Fibroblast of mammary gland (primary cell): Measurements from ENCODE around the gene KCNQ1.

Source experiments
- DNase-seq: peaks from one replicate; pipeline ENCODE4 v3.0.0-alpha.2; 2010; ENCODE audit warnings: low read depth
- H3K4me3 ChIP-seq: 2 replicates; pipeline ENCODE4 v1.5.1; 2011; ENCODE audit warnings: low read depth, mild to moderate bottlenecking, low read length, moderate library complexity; ENCODE audit not compliant: control insufficient read depth
- TF ChIP-seq, protein P1 (sequence below): conservative IDR thresholded peaks from 2 replicates; pipeline ENCODE4 v1.5.1; 2011; ENCODE audit warnings: low read depth, low read length, inconsistent platforms; ENCODE audit not compliant: control insufficient read depth, insufficient read depth

KCNQ1 gene, protein sequence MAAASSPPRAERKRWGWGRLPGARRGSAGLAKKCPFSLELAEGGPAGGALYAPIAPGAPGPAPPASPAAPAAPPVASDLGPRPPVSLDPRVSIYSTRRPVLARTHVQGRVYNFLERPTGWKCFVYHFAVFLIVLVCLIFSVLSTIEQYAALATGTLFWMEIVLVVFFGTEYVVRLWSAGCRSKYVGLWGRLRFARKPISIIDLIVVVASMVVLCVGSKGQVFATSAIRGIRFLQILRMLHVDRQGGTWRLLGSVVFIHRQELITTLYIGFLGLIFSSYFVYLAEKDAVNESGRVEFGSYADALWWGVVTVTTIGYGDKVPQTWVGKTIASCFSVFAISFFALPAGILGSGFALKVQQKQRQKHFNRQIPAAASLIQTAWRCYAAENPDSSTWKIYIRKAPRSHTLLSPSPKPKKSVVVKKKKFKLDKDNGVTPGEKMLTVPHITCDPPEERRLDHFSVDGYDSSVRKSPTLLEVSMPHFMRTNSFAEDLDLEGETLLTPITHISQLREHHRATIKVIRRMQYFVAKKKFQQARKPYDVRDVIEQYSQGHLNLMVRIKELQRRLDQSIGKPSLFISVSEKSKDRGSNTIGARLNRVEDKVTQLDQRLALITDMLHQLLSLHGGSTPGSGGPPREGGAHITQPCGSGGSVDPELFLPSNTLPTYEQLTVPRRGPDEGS

DNA sequence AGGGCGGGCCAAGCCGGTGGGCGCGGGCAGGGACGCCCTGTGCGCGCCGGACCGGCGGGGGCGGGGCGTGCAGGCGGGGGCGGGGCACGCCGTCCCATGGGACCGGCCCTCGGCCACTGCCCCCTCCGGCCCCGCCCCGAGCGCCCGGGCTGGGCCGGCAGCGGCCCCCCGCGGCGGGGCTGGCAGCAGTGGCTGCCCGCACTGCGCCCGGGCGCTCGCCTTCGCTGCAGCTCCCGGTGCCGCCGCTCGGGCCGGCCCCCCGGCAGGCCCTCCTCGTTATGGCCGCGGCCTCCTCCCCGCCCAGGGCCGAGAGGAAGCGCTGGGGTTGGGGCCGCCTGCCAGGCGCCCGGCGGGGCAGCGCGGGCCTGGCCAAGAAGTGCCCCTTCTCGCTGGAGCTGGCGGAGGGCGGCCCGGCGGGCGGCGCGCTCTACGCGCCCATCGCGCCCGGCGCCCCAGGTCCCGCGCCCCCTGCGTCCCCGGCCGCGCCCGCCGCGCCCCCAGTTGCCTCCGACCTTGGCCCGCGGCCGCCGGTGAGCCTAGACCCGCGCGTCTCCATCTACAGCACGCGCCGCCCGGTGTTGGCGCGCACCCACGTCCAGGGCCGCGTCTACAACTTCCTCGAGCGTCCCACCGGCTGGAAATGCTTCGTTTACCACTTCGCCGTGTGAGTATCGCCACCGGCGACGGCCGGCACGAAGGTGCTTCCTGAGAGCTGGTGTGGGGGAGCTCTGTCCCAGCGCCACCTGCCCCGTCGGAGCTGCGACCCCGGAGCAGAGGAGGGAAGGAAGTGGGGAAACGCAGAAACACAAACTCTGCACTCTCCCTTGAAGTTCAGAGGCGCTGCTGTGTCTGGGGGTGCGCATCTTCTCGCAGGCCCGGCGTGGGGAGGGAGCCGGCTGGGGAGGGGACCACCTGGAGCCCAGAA is at the start of gene KCNQ1:
TSS of gene KCNQ1 (plus strand) at position 188 of the 925 bp plus-strand sequence. CDS start at position 279, 91 bp downstream.
- no peak within 1 kb of the TSS for H3K4me3 ChIP-seq
- no peak for DNase-seq
- TF ChIP-seq, protein P1, sequence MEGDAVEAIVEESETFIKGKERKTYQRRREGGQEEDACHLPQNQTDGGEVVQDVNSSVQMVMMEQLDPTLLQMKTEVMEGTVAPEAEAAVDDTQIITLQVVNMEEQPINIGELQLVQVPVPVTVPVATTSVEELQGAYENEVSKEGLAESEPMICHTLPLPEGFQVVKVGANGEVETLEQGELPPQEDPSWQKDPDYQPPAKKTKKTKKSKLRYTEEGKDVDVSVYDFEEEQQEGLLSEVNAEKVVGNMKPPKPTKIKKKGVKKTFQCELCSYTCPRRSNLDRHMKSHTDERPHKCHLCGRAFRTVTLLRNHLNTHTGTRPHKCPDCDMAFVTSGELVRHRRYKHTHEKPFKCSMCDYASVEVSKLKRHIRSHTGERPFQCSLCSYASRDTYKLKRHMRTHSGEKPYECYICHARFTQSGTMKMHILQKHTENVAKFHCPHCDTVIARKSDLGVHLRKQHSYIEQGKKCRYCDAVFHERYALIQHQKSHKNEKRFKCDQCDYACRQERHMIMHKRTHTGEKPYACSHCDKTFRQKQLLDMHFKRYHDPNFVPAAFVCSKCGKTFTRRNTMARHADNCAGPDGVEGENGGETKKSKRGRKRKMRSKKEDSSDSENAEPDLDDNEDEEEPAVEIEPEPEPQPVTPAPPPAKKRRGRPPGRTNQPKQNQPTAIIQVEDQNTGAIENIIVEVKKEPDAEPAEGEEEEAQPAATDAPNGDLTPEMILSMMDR, result no peak

DNA sequence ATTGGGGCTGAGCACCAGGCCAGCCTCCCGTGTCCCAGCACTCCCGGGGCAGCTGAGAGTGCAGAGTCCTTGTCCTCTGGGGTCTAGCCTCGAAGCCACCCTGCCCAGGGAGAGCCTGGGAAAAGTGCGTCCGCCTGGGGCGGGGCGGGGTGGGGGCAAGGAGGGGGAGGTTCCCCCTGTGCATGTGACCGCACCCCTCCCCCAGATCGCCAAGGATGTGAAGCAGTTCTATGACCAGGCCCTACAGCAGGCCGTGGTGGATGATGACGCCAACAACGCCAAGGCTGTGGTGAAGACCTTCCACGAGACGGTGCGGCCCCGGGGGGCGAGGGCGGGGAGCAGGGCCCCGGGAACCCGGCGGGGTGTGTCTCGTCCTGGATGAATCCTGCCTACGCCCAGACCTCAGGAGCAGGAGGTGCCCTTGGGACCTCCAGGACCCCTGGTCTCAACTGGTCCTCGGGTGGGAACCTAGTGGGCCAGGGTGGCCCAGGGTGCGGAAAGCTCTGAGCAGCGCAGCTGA is 49.5 kb upstream of the KCNQ1 start:
- TF ChIP-seq, protein P1, result no peak
- DNase-seq, result no peak
- no peak overlapping the region for H3K4me3 ChIP-seq

DNA sequence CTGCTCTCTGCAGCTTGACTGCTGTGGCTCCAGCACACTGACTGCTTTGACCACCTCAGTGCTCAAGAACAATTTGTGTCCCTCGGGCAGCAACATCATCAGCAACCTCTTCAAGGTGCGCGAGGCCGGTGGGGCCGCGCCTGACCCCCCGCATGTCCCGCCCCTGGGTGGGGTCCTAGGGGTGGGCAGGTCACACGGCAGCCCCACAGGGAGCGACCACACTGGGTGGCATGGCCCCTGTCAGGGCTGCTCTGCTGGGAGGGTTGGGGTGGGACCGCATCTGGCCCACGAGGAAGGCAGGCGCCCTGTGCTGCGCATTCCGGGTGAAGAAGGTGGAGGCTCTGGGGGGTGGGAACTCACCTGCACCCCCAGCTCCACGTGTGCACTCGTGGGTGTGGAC is 49.0 kb upstream of the KCNQ1 start:
- no peak for DNase-seq
- TF ChIP-seq, protein P1, result no peak
- H3K4me3 ChIP-seq, result no peak overlapping the region

DNA sequence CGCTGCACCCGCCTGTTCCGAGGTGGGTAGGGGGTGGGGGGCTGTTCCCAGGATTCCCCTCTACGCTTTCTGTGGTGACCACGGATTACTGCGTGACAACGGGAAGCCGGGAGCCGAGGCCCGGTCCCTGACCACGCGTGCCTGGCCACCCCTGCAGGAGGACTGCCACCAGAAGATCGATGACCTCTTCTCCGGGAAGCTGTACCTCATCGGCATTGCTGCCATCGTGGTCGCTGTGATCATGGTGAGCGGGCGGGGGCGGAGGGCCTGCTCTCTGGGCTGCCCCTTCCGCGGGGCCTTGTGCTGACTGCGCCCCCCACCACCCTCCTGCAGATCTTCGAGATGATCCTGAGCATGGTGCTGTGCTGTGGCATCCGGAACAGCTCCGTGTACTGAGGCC is 48.3 kb upstream of the KCNQ1 start:
- H3K4me3 ChIP-seq, result no peak overlapping the region
- TF ChIP-seq, protein P1, result no peak
- DNase-seq, result no peak

DNA sequence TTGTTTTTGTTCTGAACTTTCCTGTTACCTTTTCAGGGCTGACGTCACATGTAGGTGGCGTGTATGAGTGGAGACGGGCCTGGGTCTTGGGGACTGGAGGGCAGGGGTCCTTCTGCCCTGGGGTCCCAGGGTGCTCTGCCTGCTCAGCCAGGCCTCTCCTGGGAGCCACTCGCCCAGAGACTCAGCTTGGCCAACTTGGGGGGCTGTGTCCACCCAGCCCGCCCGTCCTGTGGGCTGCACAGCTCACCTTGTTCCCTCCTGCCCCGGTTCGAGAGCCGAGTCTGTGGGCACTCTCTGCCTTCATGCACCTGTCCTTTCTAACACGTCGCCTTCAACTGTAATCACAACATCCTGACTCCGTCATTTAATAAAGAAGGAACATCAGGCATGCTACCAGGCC is 47.8 kb upstream of the KCNQ1 start:
- DNase-seq, result no peak
- TF ChIP-seq, protein P1, result no peak
- H3K4me3 ChIP-seq, result no peak overlapping the region
